ENCODE results near the gene PFN4. TPM values are rescaled to one million over a fixed set of nuclear protein-coding genes. Genes with fewer than 3 reads are reported as not detected.

PFN4 gene
- total and polyA plus RNA-seq, 3 experiments from 2014 or later, result 0.35 TPM; not detected in 2

GRCh38 chr2:24083567-24084385 is 39.4 kb downstream of the PFN4 start:
- H3K4me1 Mint-ChIP-seq, result peaks cover 8 to 20% (median 18%) of the 10 kb centered on the region in 3 donors
- peaks cover 14% of the 10 kb centered on the region for H3K4me1 ChIP-seq (ENCODE audit: insufficient read depth, low read length)
- CTCF ChIA-PET, result interaction anchor here (0.7 to 5.2 kb wide), 35 partner anchors 8 to 279 kb away, joined by 3 to 48 read pairs (median 4); partner anchors contain the start of genes ATAD2B, FKBP1B, SF3B6 and WDCP

GRCh38 chr2:24082787-24083566 is 40.2 kb downstream of the PFN4 start:
- POLR2A ChIA-PET, result interaction anchor here (0.8 to 2.5 kb wide), 2 partner anchors 156 to 258 kb away, joined by 3 to 20 read pairs; partner anchors contain the start of gene ATAD2B
- H3K27ac Mint-ChIP-seq, result peak overlapping the region in 2 of 8 donors; percentile 17 to 87
- no peaks in the 10 kb centered on the region for H3K9me3 Mint-ChIP-seq
- H3K4me1 ChIP-seq (ENCODE audit: insufficient read depth, low read length), result peaks cover 15% of the 10 kb centered on the region
- H3K27me3 Mint-ChIP-seq, result no peaks in the 10 kb centered on the region
- CTCF ChIA-PET, result interaction anchor here (0.7 to 5.2 kb wide), 18 partner anchors 9 to 262 kb away, joined by 3 to 48 read pairs (median 5); partner anchors contain the start of genes ATAD2B, FKBP1B and WDCP
- H3K4me1 Mint-ChIP-seq, result peaks cover 8 to 22% (median 21%) of the 10 kb centered on the region in 3 donors
- no peaks in the 10 kb centered on the region for H3K36me3 ChIP-seq (ENCODE audit: insufficient read depth, low read length)
- DNase-seq, result no peak
- H3K27ac ChIP-seq (ENCODE audit: low read depth, low read length), result peak overlapping the region; percentile 34
- H3K4me3 ChIP-seq (ENCODE audit: low read length), result no peak overlapping the region
- H3K27me3 ChIP-seq (ENCODE audit: insufficient read depth, low read length, poor library complexity, severe bottlenecking), result no peaks in the 10 kb centered on the region
- H3K4me3 Mint-ChIP-seq, result peak overlapping the region in 6 of 7 donors; percentile 8 to 88 (median 71)
- no peaks in the 10 kb centered on the region for H3K9me3 ChIP-seq (ENCODE audit: low read length)
- H3K36me3 Mint-ChIP-seq, result peaks cover 3 to 27% (median 4%) of the 10 kb centered on the region in 3 donors

More at GRCh38 chr2:24083567-24084385, 39.4 kb downstream of the PFN4 start:
- peak in 1 of 5 donors; percentile 62 for DNase-seq
- POLR2A ChIA-PET, result interaction anchor here (0.8 to 2.5 kb wide), 3 partner anchors 36 to 259 kb away, joined by 3 to 20 read pairs (median 4); partner anchors contain the start of gene ATAD2B
- peak overlapping the region; percentile 18 to 88 (median 74) for H3K27ac Mint-ChIP-seq
- Histone ChIP-seq H3K27me3 (ENCODE audit: insufficient read depth, low read length, poor library complexity, severe bottlenecking) (no peaks in the 10 kb centered on the region), H3K4me3 (ENCODE audit: low read length) (peak overlapping the region; percentile 67), H3K36me3 (ENCODE audit: insufficient read depth, low read length) (no peaks in the 10 kb centered on the region), H3K9me3 (ENCODE audit: low read length) (no peaks in the 10 kb centered on the region), H3K27ac (ENCODE audit: low read depth, low read length) (peak overlapping the region; percentile 34)
- H3K4me3 Mint-ChIP-seq, result peak overlapping the region; percentile 59 to 88 (median 83)
- peaks cover 3 to 28% (median 4%) of the 10 kb centered on the region in 3 donors for H3K36me3 Mint-ChIP-seq
- H3K9me3 Mint-ChIP-seq, result no peaks in the 10 kb centered on the region
- no peaks in the 10 kb centered on the region for H3K27me3 Mint-ChIP-seq

- Mint-ChIP-seq H3K36me3 (peaks cover 0 to 25% (median 3%) of the 10 kb centered on the region in 3 donors), H3K27me3 (no peaks in the 10 kb centered on the region), H3K27ac (no peak overlapping the region), H3K9me3 (no peaks in the 10 kb centered on the region), H3K4me3 (no peak overlapping the region), H3K4me1 (peaks cover 17 to 35% (median 34%) of the 10 kb centered on the region in 3 donors)
- ChIA-PET CTCF (interaction anchor here (1.8 to 5.2 kb wide), 2 partner anchors 30 to 154 kb away, joined by 5 to 48 read pairs; partner anchors contain the start of gene ATAD2B), POLR2A (no interaction called here)
- peaks cover 25% of the 10 kb centered on the region for H3K4me1 ChIP-seq (ENCODE audit: insufficient read depth, low read length)
- H3K4me3 ChIP-seq (ENCODE audit: low read length), result no peak overlapping the region
- H3K9me3 ChIP-seq (ENCODE audit: low read length), result no peaks in the 10 kb centered on the region
- H3K36me3 ChIP-seq (ENCODE audit: insufficient read depth, low read length), result no peaks in the 10 kb centered on the region
- H3K27me3 ChIP-seq (ENCODE audit: insufficient read depth, low read length, poor library complexity, severe bottlenecking), result no peaks in the 10 kb centered on the region
- DNase-seq, result no peak
- H3K27ac ChIP-seq (ENCODE audit: low read depth, low read length), result no peak overlapping the region
Measured at GRCh38 chr2:24080701-24081100, 42.4 kb downstream of the PFN4 start.

GRCh38 chr2:24077879-24078278 is 45.3 kb downstream of the PFN4 start:
- Mint-ChIP-seq H3K4me1 (peaks cover 24 to 38% (median 36%) of the 10 kb centered on the region in 3 donors), H3K27me3 (no peaks in the 10 kb centered on the region), H3K9me3 (no peaks in the 10 kb centered on the region), H3K4me3 (peak overlapping the region; percentile 94 to 100 (median 99)), H3K27ac (peak overlapping the region in 6 of 8 donors; percentile 84 to 100 (median 98)), H3K36me3 (peaks cover 0 to 41% (median 3%) of the 10 kb centered on the region in 3 donors)
- H3K4me3 ChIP-seq (ENCODE audit: low read length), result peak overlapping the region; percentile 98
- H3K4me1 ChIP-seq (ENCODE audit: insufficient read depth, low read length), result peaks cover 23% of the 10 kb centered on the region
- ChIA-PET POLR2A (no interaction called here), CTCF (interaction anchor here (1.3 kb wide), 1 partner anchor 26 kb away, joined by 3 read pairs; no protein-coding TSS in a partner anchor)
- H3K36me3 ChIP-seq (ENCODE audit: insufficient read depth, low read length), result peaks cover 6% of the 10 kb centered on the region
- H3K27ac ChIP-seq (ENCODE audit: low read depth, low read length), result no peak overlapping the region
- H3K27me3 ChIP-seq (ENCODE audit: insufficient read depth, low read length, poor library complexity, severe bottlenecking), result no peaks in the 10 kb centered on the region
- no peaks in the 10 kb centered on the region for H3K9me3 ChIP-seq (ENCODE audit: low read length)
- no peak for DNase-seq

- Histone ChIP-seq H3K4me3 (ENCODE audit: low read length) (peak overlapping the region; percentile 98), H3K4me1 (ENCODE audit: insufficient read depth, low read length) (peaks cover 23% of the 10 kb centered on the region), H3K9me3 (ENCODE audit: low read length) (no peaks in the 10 kb centered on the region), H3K27me3 (ENCODE audit: insufficient read depth, low read length, poor library complexity, severe bottlenecking) (no peaks in the 10 kb centered on the region), H3K27ac (ENCODE audit: low read depth, low read length) (peak overlapping the region; percentile 76), H3K36me3 (ENCODE audit: insufficient read depth, low read length) (peaks cover 10% of the 10 kb centered on the region)
- H3K9me3 Mint-ChIP-seq, result no peaks in the 10 kb centered on the region
- peaks cover 25 to 41% (median 38%) of the 10 kb centered on the region in 3 donors for H3K4me1 Mint-ChIP-seq
- peaks cover 0 to 45% (median 5%) of the 10 kb centered on the region in 3 donors for H3K36me3 Mint-ChIP-seq
- DNase-seq, result no peak
- CTCF ChIA-PET, result interaction anchor here (1.7 kb wide), 1 partner anchor 151 kb away, joined by 27 read pairs; the partner anchor contains the start of gene ATAD2B
- H3K27me3 Mint-ChIP-seq, result no peaks in the 10 kb centered on the region
- POLR2A ChIA-PET, result interaction anchor here (1.2 to 2.0 kb wide), 2 partner anchors 29 to 151 kb away, joined by 7 to 41 read pairs; partner anchors contain the start of gene ATAD2B
- peak overlapping the region; percentile 84 to 100 (median 97) for H3K27ac Mint-ChIP-seq
- peak overlapping the region; percentile 94 to 100 (median 99) for H3K4me3 Mint-ChIP-seq
Measured at GRCh38 chr2:24077535-24077877, 45.6 kb downstream of the PFN4 start.

- Mint-ChIP-seq H3K27ac (peak overlapping the region; percentile 91 to 100 (median 98)), H3K4me3 (peak overlapping the region; percentile 94 to 100 (median 99)), H3K4me1 (peaks cover 29 to 45% (median 42%) of the 10 kb centered on the region in 3 donors), H3K9me3 (no peaks in the 10 kb centered on the region), H3K36me3 (peaks cover 0 to 45% (median 5%) of the 10 kb centered on the region in 3 donors), H3K27me3 (no peaks in the 10 kb centered on the region)
- Histone ChIP-seq H3K9me3 (ENCODE audit: low read length) (no peaks in the 10 kb centered on the region), H3K36me3 (ENCODE audit: insufficient read depth, low read length) (peaks cover 11% of the 10 kb centered on the region), H3K4me3 (ENCODE audit: low read length) (peak overlapping the region; percentile 98), H3K27ac (ENCODE audit: low read depth, low read length) (peak overlapping the region; percentile 76), H3K27me3 (ENCODE audit: insufficient read depth, low read length, poor library complexity, severe bottlenecking) (no peaks in the 10 kb centered on the region), H3K4me1 (ENCODE audit: insufficient read depth, low read length) (peaks cover 23% of the 10 kb centered on the region)
- ChIA-PET POLR2A (interaction anchor here (0.6 to 2.0 kb wide), 5 partner anchors 28 to 284 kb away, joined by 5 to 41 read pairs (median 8); partner anchors contain the start of genes ATAD2B, ITSN2, PFN4 and WDCP), CTCF (interaction anchor here (1.2 to 2.2 kb wide), 3 partner anchors 7 to 150 kb away, joined by 3 to 27 read pairs (median 9); partner anchors contain the start of genes ATAD2B and TP53I3)
- no peak for DNase-seq
Measured at GRCh38 chr2:24076849-24077534, 46.1 kb downstream of the PFN4 start.
